Trophoblast cell (in vitro differentiated cells and primary cell): Measurements from ENCODE around the gene GFM1.

Source experiments
- DNase-seq, 2 donors: peaks; one replicate each; pipeline ENCODE4 v3.0.0-alpha.2; 2016
- H2AFZ ChIP-seq: 2 replicates; pipeline ENCODE4 v1.6.1; 2013; ENCODE audit warnings: low read length, moderate library complexity, mild to moderate bottlenecking; ENCODE audit not compliant: insufficient read depth, poor library complexity
- H2AK5ac ChIP-seq: 2 replicates; pipeline ENCODE4 v1.6.1; 2013; ENCODE audit warnings: mild to moderate bottlenecking, low read length
- H2BK120ac ChIP-seq: 2 replicates; pipeline ENCODE4 v1.6.1; 2013; ENCODE audit warnings: low read length, mild to moderate bottlenecking, moderate library complexity; ENCODE audit not compliant: insufficient read depth, poor library complexity
- H2BK12ac ChIP-seq: 2 replicates; pipeline ENCODE4 v1.6.1; 2013; ENCODE audit warnings: mild to moderate bottlenecking, low read length, moderate library complexity
- H2BK5ac ChIP-seq: 2 replicates; pipeline ENCODE4 v1.6.1; 2013; ENCODE audit warnings: low read length, low read depth, moderate library complexity, mild to moderate bottlenecking; ENCODE audit not compliant: poor library complexity
- H3K14ac ChIP-seq: 2 replicates; pipeline ENCODE4 v1.6.1; 2013; ENCODE audit warnings: mild to moderate bottlenecking, low read length
- H3K18ac ChIP-seq: 2 replicates; pipeline ENCODE4 v1.6.1; 2013; ENCODE audit warnings: mild to moderate bottlenecking, low read length
- H3K23ac ChIP-seq: 2 replicates; pipeline ENCODE4 v1.6.1; 2013; ENCODE audit warnings: low read length
- H3K27ac ChIP-seq: 2 replicates; pipeline ENCODE4 v1.5.1; 2013; ENCODE audit warnings: low read depth, mild to moderate bottlenecking, inconsistent platforms, low read length, moderate library complexity
- H3K27me3 ChIP-seq: 2 replicates; pipeline ENCODE4 v1.6.1; 2013; ENCODE audit warnings: inconsistent platforms, mild to moderate bottlenecking, low read length, moderate library complexity; ENCODE audit not compliant: insufficient read depth
- H3K36me3 ChIP-seq, 2 experiments: 1 replicate in 1 of 2; 2 replicates in 1 of 2; pipeline ENCODE4 v1.6.1; 2013; ENCODE audit warnings: low read length in 2 of 2, mild to moderate bottlenecking in 2 of 2, moderate library complexity in 1 of 2; ENCODE audit not compliant: insufficient read depth in 2 of 2, control insufficient read depth in 1 of 2
- H3K4ac ChIP-seq: 2 replicates; pipeline ENCODE4 v1.6.1; 2013; ENCODE audit warnings: low read depth, mild to moderate bottlenecking, low read length, moderate library complexity
- H3K4me1 ChIP-seq, 2 experiments: 1 replicate in 1 of 2; 2 replicates in 1 of 2; pipeline ENCODE4 v1.6.1; 2013; ENCODE audit warnings: low read length in 2 of 2, mild to moderate bottlenecking in 2 of 2, moderate library complexity in 1 of 2; ENCODE audit not compliant: insufficient read depth in 2 of 2, control insufficient read depth in 1 of 2
- H3K4me2 ChIP-seq: 2 replicates; pipeline ENCODE4 v1.6.1; 2013; ENCODE audit warnings: inconsistent platforms, mild to moderate bottlenecking, low read length, moderate library complexity
- H3K4me3 ChIP-seq: 2 replicates; pipeline ENCODE4 v1.5.1; 2013; ENCODE audit warnings: mild to moderate bottlenecking, low read depth, low read length, inconsistent platforms
- H3K79me1 ChIP-seq: one replicate; pipeline ENCODE4 v1.6.1; 2013; ENCODE audit warnings: low read length
- H3K79me2 ChIP-seq: 2 replicates; pipeline ENCODE4 v1.6.1; 2013; ENCODE audit warnings: low read length, mild to moderate bottlenecking; ENCODE audit not compliant: control insufficient read depth, insufficient read depth, poor library complexity
- H3K9ac ChIP-seq: 2 replicates; pipeline ENCODE4 v1.6.1; 2013; ENCODE audit warnings: mild to moderate bottlenecking, low read length
- H3K9me3 ChIP-seq: 2 replicates; pipeline ENCODE4 v1.6.1; 2013; ENCODE audit warnings: low read depth, mild to moderate bottlenecking, control low read depth, inconsistent platforms, low read length; ENCODE audit not compliant: insufficient read depth
- H4K12ac ChIP-seq: 2 replicates; pipeline ENCODE4 v1.6.1; 2013; ENCODE audit warnings: low read depth, mild to moderate bottlenecking, low read length, moderate library complexity
- H4K8ac ChIP-seq: 2 replicates; pipeline ENCODE4 v1.6.1; 2013; ENCODE audit warnings: low read depth, mild to moderate bottlenecking, low read length, moderate library complexity
- H4K91ac ChIP-seq: one replicate; pipeline ENCODE4 v1.6.1; 2013; ENCODE audit warnings: low read depth, mild to moderate bottlenecking, low read length, moderate library complexity
- WGBS: extraction: QIAGEN DNeasy Blood & Tissue Kit; methylation state at CpG from one replicate; pipeline ENCODE4 v1.1.7; 2013; ENCODE audit warnings: missing lambda C conversion rate; ENCODE audit not compliant: insufficient read length, insufficient coverage; ENCODE audit errors: extremely low coverage; 5-methylcytosine and 5-hydroxymethylcytosine counted together

GFM1 gene

DNA sequence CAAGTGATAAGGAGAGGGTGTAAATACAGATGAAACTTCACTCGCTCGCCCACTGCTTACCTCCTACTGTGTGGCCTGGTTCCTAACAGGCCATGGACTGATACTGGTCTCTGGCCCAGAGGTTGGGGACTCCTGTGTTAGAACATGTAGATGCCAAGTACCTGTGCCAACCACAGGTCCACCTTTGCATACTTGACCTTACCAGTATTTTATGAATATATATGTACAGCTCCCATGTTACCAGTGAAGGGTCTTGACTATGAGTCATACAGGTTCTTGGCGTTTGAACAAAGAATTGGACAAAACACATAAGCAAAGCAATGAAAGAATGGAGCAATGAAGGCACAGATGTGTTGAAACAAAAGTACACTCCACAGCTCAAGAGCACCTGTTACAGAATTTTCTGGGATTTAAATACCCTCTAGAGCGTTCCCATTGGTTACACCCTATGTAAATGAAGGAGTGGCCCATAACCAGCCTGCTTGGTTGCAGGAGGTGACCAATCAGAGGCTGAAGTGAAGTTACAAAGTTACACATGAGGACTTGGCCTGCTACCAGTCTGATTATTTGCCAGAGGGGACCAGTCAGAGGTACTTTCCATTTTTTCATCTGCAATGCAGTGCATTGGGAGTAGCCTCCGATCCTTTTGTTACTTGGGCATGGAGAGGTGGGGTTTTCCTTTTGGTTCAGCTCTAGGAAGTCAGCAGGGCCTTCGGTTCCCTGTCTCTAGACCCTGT lies 1.7 kb upstream of the GFM1 start:
- H4K12ac ChIP-seq: no peak overlapping the region
- no peak overlapping the region for H3K27ac ChIP-seq
- no peak for DNase-seq
- no peak overlapping the region for H2AK5ac ChIP-seq
- H3K4me3 ChIP-seq: no peak overlapping the region
- no peak overlapping the region for H2BK5ac ChIP-seq
- H3K79me2 ChIP-seq: peaks cover 3% of the 10 kb centered on the region
- H3K36me3 ChIP-seq: peaks cover 3% of the 10 kb centered on the region in 2 experiments
- no peak overlapping the region for H3K4ac ChIP-seq
- peaks cover 3% of the 10 kb centered on the region for H3K79me1 ChIP-seq
- H2BK12ac ChIP-seq: no peak overlapping the region
- H2BK120ac ChIP-seq: no peak overlapping the region
- no CpG with 5 or more reads among the region's 6 CpGs for WGBS
- H3K9ac ChIP-seq: no peak overlapping the region
- no peak overlapping the region for H4K91ac ChIP-seq
- H2AFZ ChIP-seq: no peak overlapping the region
- H3K4me2 ChIP-seq: no peak overlapping the region
- no peaks in the 10 kb centered on the region for H3K27me3 ChIP-seq
- H3K4me1 ChIP-seq: no peaks in the 10 kb centered on the region
- no peak overlapping the region for H3K14ac ChIP-seq
- no peak overlapping the region for H3K18ac ChIP-seq
- no peak overlapping the region for H4K8ac ChIP-seq
- H3K9me3 ChIP-seq: no peaks in the 10 kb centered on the region
- no peak overlapping the region for H3K23ac ChIP-seq

DNA sequence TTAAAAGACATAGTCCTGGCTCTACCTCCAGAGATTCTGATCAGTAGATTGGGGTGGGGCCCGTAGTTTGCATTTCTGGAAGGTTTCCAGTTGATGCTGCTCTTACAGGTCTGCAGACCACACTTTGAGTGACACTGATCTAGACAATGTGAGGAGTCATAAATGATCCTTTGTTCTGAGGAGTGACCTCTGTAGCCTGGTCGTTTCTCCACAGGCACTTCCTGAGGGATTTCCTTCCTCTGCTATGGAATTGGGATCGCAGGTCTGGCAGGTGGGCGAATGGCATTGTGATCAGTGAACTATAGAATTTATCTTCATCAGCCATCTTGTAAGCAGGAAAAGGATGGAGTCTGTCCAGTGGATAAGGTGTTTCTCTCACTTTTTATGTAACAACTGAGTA lies 5.5 kb downstream of the GFM1 start:
- no peaks in the 10 kb centered on the region for H3K4me1 ChIP-seq
- no CpG with 5 or more reads among the region's 4 CpGs for WGBS
- no peak overlapping the region for H3K4me2 ChIP-seq
- no peak overlapping the region for H2AFZ ChIP-seq
- no peak overlapping the region for H3K9ac ChIP-seq
- no peaks in the 10 kb centered on the region for H3K27me3 ChIP-seq
- H3K14ac ChIP-seq: no peak overlapping the region
- no peak overlapping the region for H3K4ac ChIP-seq
- H4K8ac ChIP-seq: no peak overlapping the region
- H2BK120ac ChIP-seq: no peak overlapping the region
- peaks cover 10 to 11% of the 10 kb centered on the region in 2 experiments for H3K36me3 ChIP-seq
- no peaks in the 10 kb centered on the region for H3K9me3 ChIP-seq
- H3K79me2 ChIP-seq: no peaks in the 10 kb centered on the region
- H3K79me1 ChIP-seq: no peaks in the 10 kb centered on the region
- no peak overlapping the region for H3K4me3 ChIP-seq
- no peak for DNase-seq
- no peak overlapping the region for H2BK12ac ChIP-seq
- H3K23ac ChIP-seq: no peak overlapping the region
- H2BK5ac ChIP-seq: no peak overlapping the region
- no peak overlapping the region for H4K91ac ChIP-seq
- no peak overlapping the region for H3K27ac ChIP-seq
- H4K12ac ChIP-seq: no peak overlapping the region
- H2AK5ac ChIP-seq: no peak overlapping the region
- H3K18ac ChIP-seq: no peak overlapping the region

DNA sequence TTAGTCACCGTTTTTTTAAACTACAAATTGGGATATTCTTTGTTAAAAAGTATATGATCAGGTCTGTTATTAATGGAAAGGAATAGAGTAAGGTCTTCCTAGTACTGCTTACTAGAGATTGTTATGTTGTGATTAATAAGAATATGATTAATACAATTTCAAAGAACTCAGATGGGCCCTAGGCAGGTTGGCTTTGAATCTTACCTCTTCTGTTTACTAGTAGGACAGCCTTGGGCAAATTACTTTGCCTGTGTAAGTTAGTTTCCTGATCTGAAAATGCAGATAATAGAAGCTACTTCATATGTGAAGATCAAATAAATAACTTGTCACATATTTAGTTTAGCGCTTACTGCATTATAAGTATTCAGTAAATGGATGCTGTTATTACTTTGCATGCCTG lies 6.9 kb downstream of the GFM1 start:
- no peak overlapping the region for H3K4ac ChIP-seq
- no peak overlapping the region for H3K4me2 ChIP-seq
- no peak for DNase-seq
- no peak overlapping the region for H2BK12ac ChIP-seq
- H3K18ac ChIP-seq: no peak overlapping the region
- H3K27ac ChIP-seq: no peak overlapping the region
- no CpG with 5 or more reads among the region's 2 CpGs for WGBS
- H2AFZ ChIP-seq: no peak overlapping the region
- no peak overlapping the region for H2BK5ac ChIP-seq
- no peak overlapping the region for H2AK5ac ChIP-seq
- no peaks in the 10 kb centered on the region for H3K27me3 ChIP-seq
- no peak overlapping the region for H4K12ac ChIP-seq
- H3K9me3 ChIP-seq: no peaks in the 10 kb centered on the region
- H3K23ac ChIP-seq: no peak overlapping the region
- no peak overlapping the region for H2BK120ac ChIP-seq
- no peak overlapping the region for H3K4me3 ChIP-seq
- H3K14ac ChIP-seq: no peak overlapping the region
- no peak overlapping the region for H4K91ac ChIP-seq
- H3K9ac ChIP-seq: no peak overlapping the region
- H3K36me3 ChIP-seq: peaks cover 10 to 16% of the 10 kb centered on the region in 2 experiments
- no peaks in the 10 kb centered on the region for H3K79me2 ChIP-seq
- no peak overlapping the region for H4K8ac ChIP-seq
- H3K4me1 ChIP-seq: no peaks in the 10 kb centered on the region
- no peaks in the 10 kb centered on the region for H3K79me1 ChIP-seq

DNA sequence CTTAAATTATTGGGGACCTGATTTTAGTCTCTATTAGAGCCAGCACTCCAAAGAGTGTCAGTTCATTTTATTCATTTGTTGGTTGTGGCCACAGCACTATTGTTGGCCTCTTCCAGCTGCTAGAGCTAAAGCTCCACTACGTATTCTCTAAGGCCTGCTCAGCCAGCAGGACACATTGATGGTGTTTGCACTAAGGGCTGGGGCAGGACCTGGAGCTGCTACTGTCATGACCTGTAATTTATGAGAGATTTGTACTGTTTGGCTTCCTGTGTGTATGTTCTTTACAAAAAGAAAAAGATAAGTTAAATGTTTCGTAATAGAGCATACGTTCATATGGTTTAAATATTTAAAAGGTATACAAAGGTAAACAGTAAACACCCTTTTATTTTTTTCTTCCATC lies 8.1 kb downstream of the GFM1 start:
- Histone ChIP-seq H2AFZ (no peak overlapping the region), H3K9me3 (no peaks in the 10 kb centered on the region), H3K79me1 (no peaks in the 10 kb centered on the region), H4K12ac (no peak overlapping the region), H3K36me3 (peaks cover 8 to 15% of the 10 kb centered on the region in 2 experiments), H3K27me3 (no peaks in the 10 kb centered on the region), H3K4ac (no peak overlapping the region), H2BK12ac (no peak overlapping the region), H3K4me1 (no peaks in the 10 kb centered on the region), H3K79me2 (no peaks in the 10 kb centered on the region), H2AK5ac (no peak overlapping the region), H4K8ac (no peak overlapping the region), H3K9ac (no peak overlapping the region), H2BK120ac (no peak overlapping the region), H4K91ac (no peak overlapping the region), H2BK5ac (no peak overlapping the region), H3K4me3 (no peak overlapping the region), H3K27ac (no peak overlapping the region), H3K18ac (no peak overlapping the region), H3K14ac (no peak overlapping the region), H3K4me2 (no peak overlapping the region), H3K23ac (no peak overlapping the region)
- DNase-seq: no peak
- no CpG with 5 or more reads among the region's 3 CpGs for WGBS
